GM12878 (cell line): Measurements from ENCODE around the gene REPIN1. TPM values are rescaled to one million over a fixed set of nuclear protein-coding genes. Genes with fewer than 3 reads are reported as not detected.
A peak's percentile ranks its signal among the peaks of the same experiment; 100 is the strongest.

Experiments
- BRCA1 ChIP-seq: IDR thresholded peaks from 2 replicates; pipeline ENCODE4 v1.6.1; 2011; ENCODE audit warnings: low read depth, low read length, improper control_type of control experiment
- CHD2 ChIP-seq: IDR thresholded peaks from 2 replicates; pipeline ENCODE4 v1.6.1; 2011; ENCODE audit warnings: low read depth, low read length, improper control_type of control experiment, borderline replicate concordance
- CHD4 ChIP-seq: fragments of 200-600 bp; sonication (generic); IDR thresholded peaks from 2 replicates; pipeline ENCODE4 v1.6.1; 2016; ENCODE audit warnings: mild to moderate bottlenecking
- EGR1 ChIP-seq, 2 experiments: IDR thresholded peaks; 1 replicate in 1 of 2; 2 replicates in 1 of 2; pipeline ENCODE4 v1.6.1; 2011 to 2012; ENCODE audit warnings: low read depth in 2 of 2, low read length in 2 of 2, borderline replicate concordance in 1 of 2, mild to moderate bottlenecking in 1 of 2, moderate library complexity in 1 of 2
- EZH2 ChIP-seq: IDR thresholded peaks from 2 replicates; pipeline ENCODE4 v1.6.1; 2012; ENCODE audit warnings: low read depth, mild to moderate bottlenecking, control low read depth, inconsistent platforms, low read length, borderline replicate concordance; ENCODE audit not compliant: control insufficient read depth
- POLR2AphosphoS5 ChIP-seq: IDR thresholded peaks from 2 replicates; pipeline ENCODE4 v1.6.1; 2011; ENCODE audit warnings: mild to moderate bottlenecking, low read length, inconsistent platforms
- RUNX3 ChIP-seq: IDR thresholded peaks from 2 replicates; pipeline ENCODE4 v1.6.1; 2012; ENCODE audit warnings: low read length, inconsistent platforms
- SIN3A ChIP-seq: IDR thresholded peaks from 2 replicates; pipeline ENCODE4 v1.6.1; 2012; ENCODE audit warnings: low read depth, low read length, improper control_type of control experiment
- SMC3 ChIP-seq: IDR thresholded peaks from 2 replicates; pipeline ENCODE4 v1.6.1; 2011; ENCODE audit warnings: low read length, improper control_type of control experiment, borderline replicate concordance
- SP1 ChIP-seq: IDR thresholded peaks from one replicate; pipeline ENCODE4 v1.6.1; 2011; ENCODE audit warnings: low read depth, low read length
- TCF7 ChIP-seq: IDR thresholded peaks from 2 replicates; pipeline ENCODE4 v1.6.1; 2014; ENCODE audit warnings: antibody characterized with exemption, borderline replicate concordance
- ZNF622 ChIP-seq: fragments of 450-650 bp; IDR thresholded peaks from 2 replicates; pipeline ENCODE4 v1.6.1; 2017; ENCODE audit warnings: mild to moderate bottlenecking, inconsistent platforms
- ZSCAN29 ChIP-seq: fragments of 450-650 bp; IDR thresholded peaks from 2 replicates; pipeline ENCODE4 v1.6.1; 2017; ENCODE audit warnings: mild to moderate bottlenecking, moderate library complexity
- polyA plus RNA-seq, 11 experiments: library from polyadenylated mRNA; depleted of rRNA in 4 of 11; unstranded in 6 of 11; stranded (reverse) in 5 of 11; fragments of >200 nt; fragmentation: Nextera tagmentation in 4 of 11; fragmentation: Illumina TruSeq in 1 of 11; extraction: Ambion mirVana in 4 of 11; extraction: Trizol in 1 of 11; gene quantifications; 1 replicate in 1 of 11; 2 replicates in 10 of 11; pipeline versions ENCODE4 v1.2.1 to v1.2.3, GENCODE V29; 2011 to 2016; ENCODE audit warnings: inconsistent platforms in 2 of 11, missing spikeins in 2 of 11, low read depth in 1 of 11
- total RNA-seq, 4 experiments: library from RNA; depleted of rRNA in 3 of 4; stranded (reverse); fragments of >200 nt in 3 of 4; fragmentation: Illumina TruSeq in 1 of 4; extraction: Trizol in 1 of 4; gene quantifications; 2 replicates each; pipeline versions ENCODE4 v1.2.1 to v1.2.3, GENCODE V29; 2013 to 2021
- TF ChIP-seq, protein P1 (sequence below): fragments of 450-650 bp; IDR thresholded peaks from 2 replicates; pipeline ENCODE4 v1.6.1; 2014; ENCODE audit warnings: mild to moderate bottlenecking
- TF ChIP-seq, protein P2 (sequence below): fragments of 450-650 bp; formaldehyde crosslinking; IDR thresholded peaks from 2 replicates; pipeline ENCODE4 v1.4.0; 2020; ENCODE audit warnings: mild to moderate bottlenecking, moderate library complexity
- TF ChIP-seq, protein P3 (sequence below): fragments of 450-650 bp; IDR thresholded peaks from 2 replicates; pipeline ENCODE4 v1.6.1; 2018; ENCODE audit warnings: mild to moderate bottlenecking, low read depth, moderate library complexity; ENCODE audit not compliant: partially characterized antibody
- TF ChIP-seq, protein P4 (sequence below): IDR thresholded peaks from 2 replicates; pipeline ENCODE4 v1.6.1; 2012; ENCODE audit warnings: low read depth, low read length, improper control_type of control experiment
- TF ChIP-seq, protein P5 (sequence below): fragments of 450-650 bp; IDR thresholded peaks from 2 replicates; pipeline ENCODE4 v1.6.1; 2017; ENCODE audit warnings: mild to moderate bottlenecking, moderate library complexity

Gene REPIN1
- total and polyA plus RNA-seq, 10 of the 15 experiments (the other 5 are each of a cell fraction or from before 2014, with no cell fraction given), result 5.1 to 172 (median 76.9) TPM

DNA sequence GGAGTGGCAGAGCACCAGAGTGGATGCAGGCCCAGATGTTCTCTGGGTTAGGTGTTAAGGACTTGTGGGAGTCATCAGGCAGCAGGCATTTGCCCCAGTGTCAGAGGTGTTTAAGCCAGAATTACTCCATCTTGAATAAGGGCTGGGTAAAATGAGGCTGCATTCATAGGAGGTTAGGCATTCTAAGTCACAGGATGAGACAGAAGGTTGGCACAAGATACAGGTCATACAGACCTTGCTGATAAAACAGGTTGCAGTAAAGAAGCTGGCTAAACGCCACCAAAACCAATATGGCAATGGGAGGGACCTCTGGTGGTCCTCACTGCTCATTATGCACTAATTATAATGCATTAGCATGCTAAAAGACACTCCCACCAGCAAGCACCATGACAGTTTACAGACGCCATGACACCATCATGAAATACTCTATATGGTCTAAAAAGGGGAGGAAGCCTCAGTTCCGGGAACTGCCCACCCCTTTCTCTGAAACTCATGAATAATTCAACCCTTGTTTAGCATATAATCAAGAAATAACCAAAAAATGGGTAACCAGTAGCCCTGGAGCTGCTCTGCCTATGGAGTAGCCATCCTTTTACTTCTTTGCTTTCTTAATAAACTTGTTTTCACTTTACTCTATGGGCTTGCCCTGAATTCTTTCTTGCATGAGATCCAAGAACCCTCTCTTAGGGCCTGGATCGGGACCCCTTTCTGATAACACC is 46.3 kb upstream of the REPIN1 start (continued):
- TF ChIP-seq ZNF622, result no peak
- TF ChIP-seq, protein P1, sequence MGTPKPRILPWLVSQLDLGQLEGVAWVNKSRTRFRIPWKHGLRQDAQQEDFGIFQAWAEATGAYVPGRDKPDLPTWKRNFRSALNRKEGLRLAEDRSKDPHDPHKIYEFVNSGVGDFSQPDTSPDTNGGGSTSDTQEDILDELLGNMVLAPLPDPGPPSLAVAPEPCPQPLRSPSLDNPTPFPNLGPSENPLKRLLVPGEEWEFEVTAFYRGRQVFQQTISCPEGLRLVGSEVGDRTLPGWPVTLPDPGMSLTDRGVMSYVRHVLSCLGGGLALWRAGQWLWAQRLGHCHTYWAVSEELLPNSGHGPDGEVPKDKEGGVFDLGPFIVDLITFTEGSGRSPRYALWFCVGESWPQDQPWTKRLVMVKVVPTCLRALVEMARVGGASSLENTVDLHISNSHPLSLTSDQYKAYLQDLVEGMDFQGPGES, result no peak
- TF ChIP-seq, protein P2, sequence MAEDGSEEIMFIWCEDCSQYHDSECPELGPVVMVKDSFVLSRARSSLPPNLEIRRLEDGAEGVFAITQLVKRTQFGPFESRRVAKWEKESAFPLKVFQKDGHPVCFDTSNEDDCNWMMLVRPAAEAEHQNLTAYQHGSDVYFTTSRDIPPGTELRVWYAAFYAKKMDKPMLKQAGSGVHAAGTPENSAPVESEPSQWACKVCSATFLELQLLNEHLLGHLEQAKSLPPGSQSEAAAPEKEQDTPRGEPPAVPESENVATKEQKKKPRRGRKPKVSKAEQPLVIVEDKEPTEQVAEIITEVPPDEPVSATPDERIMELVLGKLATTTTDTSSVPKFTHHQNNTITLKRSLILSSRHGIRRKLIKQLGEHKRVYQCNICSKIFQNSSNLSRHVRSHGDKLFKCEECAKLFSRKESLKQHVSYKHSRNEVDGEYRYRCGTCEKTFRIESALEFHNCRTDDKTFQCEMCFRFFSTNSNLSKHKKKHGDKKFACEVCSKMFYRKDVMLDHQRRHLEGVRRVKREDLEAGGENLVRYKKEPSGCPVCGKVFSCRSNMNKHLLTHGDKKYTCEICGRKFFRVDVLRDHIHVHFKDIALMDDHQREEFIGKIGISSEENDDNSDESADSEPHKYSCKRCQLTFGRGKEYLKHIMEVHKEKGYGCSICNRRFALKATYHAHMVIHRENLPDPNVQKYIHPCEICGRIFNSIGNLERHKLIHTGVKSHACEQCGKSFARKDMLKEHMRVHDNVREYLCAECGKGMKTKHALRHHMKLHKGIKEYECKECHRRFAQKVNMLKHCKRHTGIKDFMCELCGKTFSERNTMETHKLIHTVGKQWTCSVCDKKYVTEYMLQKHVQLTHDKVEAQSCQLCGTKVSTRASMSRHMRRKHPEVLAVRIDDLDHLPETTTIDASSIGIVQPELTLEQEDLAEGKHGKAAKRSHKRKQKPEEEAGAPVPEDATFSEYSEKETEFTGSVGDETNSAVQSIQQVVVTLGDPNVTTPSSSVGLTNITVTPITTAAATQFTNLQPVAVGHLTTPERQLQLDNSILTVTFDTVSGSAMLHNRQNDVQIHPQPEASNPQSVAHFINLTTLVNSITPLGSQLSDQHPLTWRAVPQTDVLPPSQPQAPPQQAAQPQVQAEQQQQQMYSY (CRISPR knock-in tag), result no peak
- TF ChIP-seq CHD4, result no peak
- TF ChIP-seq RUNX3, result no peak; the same call in 1 of the 2 replicates
- TF ChIP-seq, protein P3, sequence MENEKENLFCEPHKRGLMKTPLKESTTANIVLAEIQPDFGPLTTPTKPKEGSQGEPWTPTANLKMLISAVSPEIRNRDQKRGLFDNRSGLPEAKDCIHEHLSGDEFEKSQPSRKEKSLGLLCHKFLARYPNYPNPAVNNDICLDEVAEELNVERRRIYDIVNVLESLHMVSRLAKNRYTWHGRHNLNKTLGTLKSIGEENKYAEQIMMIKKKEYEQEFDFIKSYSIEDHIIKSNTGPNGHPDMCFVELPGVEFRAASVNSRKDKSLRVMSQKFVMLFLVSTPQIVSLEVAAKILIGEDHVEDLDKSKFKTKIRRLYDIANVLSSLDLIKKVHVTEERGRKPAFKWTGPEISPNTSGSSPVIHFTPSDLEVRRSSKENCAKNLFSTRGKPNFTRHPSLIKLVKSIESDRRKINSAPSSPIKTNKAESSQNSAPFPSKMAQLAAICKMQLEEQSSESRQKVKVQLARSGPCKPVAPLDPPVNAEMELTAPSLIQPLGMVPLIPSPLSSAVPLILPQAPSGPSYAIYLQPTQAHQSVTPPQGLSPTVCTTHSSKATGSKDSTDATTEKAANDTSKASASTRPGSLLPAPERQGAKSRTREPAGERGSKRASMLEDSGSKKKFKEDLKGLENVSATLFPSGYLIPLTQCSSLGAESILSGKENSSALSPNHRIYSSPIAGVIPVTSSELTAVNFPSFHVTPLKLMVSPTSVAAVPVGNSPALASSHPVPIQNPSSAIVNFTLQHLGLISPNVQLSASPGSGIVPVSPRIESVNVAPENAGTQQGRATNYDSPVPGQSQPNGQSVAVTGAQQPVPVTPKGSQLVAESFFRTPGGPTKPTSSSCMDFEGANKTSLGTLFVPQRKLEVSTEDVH, result no peak
- no peak for TF ChIP-seq ZSCAN29
- no peak for TF ChIP-seq BRCA1
- TF ChIP-seq CHD2, result no peak
- no peak for TF ChIP-seq EZH2
- peak; percentile 5 for TF ChIP-seq POLR2AphosphoS5
- TF ChIP-seq, protein P4, sequence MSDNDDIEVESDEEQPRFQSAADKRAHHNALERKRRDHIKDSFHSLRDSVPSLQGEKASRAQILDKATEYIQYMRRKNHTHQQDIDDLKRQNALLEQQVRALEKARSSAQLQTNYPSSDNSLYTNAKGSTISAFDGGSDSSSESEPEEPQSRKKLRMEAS, result no peak
- no peak for TF ChIP-seq SIN3A
- no peak for TF ChIP-seq TCF7
- TF ChIP-seq EGR1 (IDR thresholded peaks at IDR 0.05; ENCODE audit: borderline replicate concordance in 1 of 2, low read depth in 2 of 2, low read length in 2 of 2), result no peak
- TF ChIP-seq, protein P5, sequence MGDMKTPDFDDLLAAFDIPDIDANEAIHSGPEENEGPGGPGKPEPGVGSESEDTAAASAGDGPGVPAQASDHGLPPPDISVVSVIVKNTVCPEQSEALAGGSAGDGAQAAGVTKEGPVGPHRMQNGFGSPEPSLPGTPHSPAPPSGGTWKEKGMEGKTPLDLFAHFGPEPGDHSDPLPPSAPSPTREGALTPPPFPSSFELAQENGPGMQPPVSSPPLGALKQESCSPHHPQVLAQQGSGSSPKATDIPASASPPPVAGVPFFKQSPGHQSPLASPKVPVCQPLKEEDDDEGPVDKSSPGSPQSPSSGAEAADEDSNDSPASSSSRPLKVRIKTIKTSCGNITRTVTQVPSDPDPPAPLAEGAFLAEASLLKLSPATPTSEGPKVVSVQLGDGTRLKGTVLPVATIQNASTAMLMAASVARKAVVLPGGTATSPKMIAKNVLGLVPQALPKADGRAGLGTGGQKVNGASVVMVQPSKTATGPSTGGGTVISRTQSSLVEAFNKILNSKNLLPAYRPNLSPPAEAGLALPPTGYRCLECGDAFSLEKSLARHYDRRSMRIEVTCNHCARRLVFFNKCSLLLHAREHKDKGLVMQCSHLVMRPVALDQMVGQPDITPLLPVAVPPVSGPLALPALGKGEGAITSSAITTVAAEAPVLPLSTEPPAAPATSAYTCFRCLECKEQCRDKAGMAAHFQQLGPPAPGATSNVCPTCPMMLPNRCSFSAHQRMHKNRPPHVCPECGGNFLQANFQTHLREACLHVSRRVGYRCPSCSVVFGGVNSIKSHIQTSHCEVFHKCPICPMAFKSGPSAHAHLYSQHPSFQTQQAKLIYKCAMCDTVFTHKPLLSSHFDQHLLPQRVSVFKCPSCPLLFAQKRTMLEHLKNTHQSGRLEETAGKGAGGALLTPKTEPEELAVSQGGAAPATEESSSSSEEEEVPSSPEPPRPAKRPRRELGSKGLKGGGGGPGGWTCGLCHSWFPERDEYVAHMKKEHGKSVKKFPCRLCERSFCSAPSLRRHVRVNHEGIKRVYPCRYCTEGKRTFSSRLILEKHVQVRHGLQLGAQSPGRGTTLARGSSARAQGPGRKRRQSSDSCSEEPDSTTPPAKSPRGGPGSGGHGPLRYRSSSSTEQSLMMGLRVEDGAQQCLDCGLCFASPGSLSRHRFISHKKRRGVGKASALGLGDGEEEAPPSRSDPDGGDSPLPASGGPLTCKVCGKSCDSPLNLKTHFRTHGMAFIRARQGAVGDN, result peak; percentile 60; the same call in 1 of the 2 replicates
- no peak for TF ChIP-seq SMC3
- no peak for TF ChIP-seq SP1
